ENCODE measurements around the gene GRAMD2A.

- TF ChIP-seq HOXA7 (CRISPR knock-in tag; IDR thresholded peaks at IDR 0.05; ENCODE audit: borderline replicate concordance) (no peak), ZNF518A (tag by site-specific recombination; conservative IDR thresholded peaks at IDR 0.05; ENCODE audit: low read depth) (no peak), OVOL3 (tag by site-specific recombination; IDR thresholded peaks at IDR 0.05) (no peak), CTCF (tag by site-specific recombination; IDR thresholded peaks at IDR 0.05) (no peak)
Measured at GRCh38 chr15:72237029-72237852, 39.7 kb upstream of the GRAMD2A start.

Measured in HEK293 (cell line).